Fibroblast of skin of back (primary cell): Measurements from ENCODE around the gene ADAM8.
A peak's percentile ranks its signal among the peaks of the same experiment; 100 is the strongest.
"Not testable (repeated sequence)": the region's sequence is repeated elsewhere in the genome, so short reads cannot be mapped to it uniquely, and the experiment has no call there.

Experiments
- DNase-seq: peaks from one replicate; pipeline ENCODE4 v3.0.0-alpha.2; 2013

ADAM8 gene

GRCh38 chr10:133266056-133266795 is 10.4 kb downstream of the ADAM8 start:
- no peak for DNase-seq

GRCh38 chr10:133265052-133265451 is 11.6 kb downstream of the ADAM8 start:
- DNase-seq, result not testable (repeated sequence)

GRCh38 chr10:133264461-133264860 is 12.2 kb downstream of the ADAM8 start:
- no peak for DNase-seq

- no peak for DNase-seq
Observed at GRCh38 chr10:133263674-133264073, 13.0 kb downstream of the ADAM8 start.

GRCh38 chr10:133262696-133263095 is 14.0 kb downstream of the ADAM8 start:
- no peak for DNase-seq

- peak; percentile 59 for DNase-seq
Observed at GRCh38 chr10:133261726-133262325, 14.8 kb downstream of the ADAM8 start.

GRCh38 chr10:133260895-133261725 is 15.6 kb downstream of the ADAM8 start:
- DNase-seq, result peak; percentile 39

- no peak for DNase-seq
Observed at GRCh38 chr10:133259602-133259989, 17.1 kb downstream of the ADAM8 start.

GRCh38 chr10:133258818-133259601 is 17.7 kb downstream of the ADAM8 start:
- DNase-seq, result peak; percentile 99

- no peak for DNase-seq
Observed at GRCh38 chr10:133258066-133258817, 18.4 kb downstream of the ADAM8 start.

GRCh38 chr10:133257489-133258065 is 19.1 kb downstream of the ADAM8 start:
- peak; percentile 24 for DNase-seq

- no peak for DNase-seq
Observed at GRCh38 chr10:133255323-133255722, 21.3 kb downstream of the ADAM8 start.

GRCh38 chr10:133254421-133255120 is 22.1 kb downstream of the ADAM8 start:
- no peak for DNase-seq

GRCh38 chr10:133253361-133253955 is 23.2 kb downstream of the ADAM8 start:
- no peak for DNase-seq

- no peak for DNase-seq
Observed at GRCh38 chr10:133252223-133252552, 24.5 kb downstream of the ADAM8 start.

- DNase-seq, result no peak
Observed at GRCh38 chr10:133251388-133252222, 25.1 kb downstream of the ADAM8 start.

- DNase-seq, result no peak
Observed at GRCh38 chr10:133249975-133250754, 26.5 kb downstream of the ADAM8 start.

- DNase-seq, result no peak
Observed at GRCh38 chr10:133249094-133249780, 27.4 kb downstream of the ADAM8 start.
